SK-N-SH (cell line): Measurements from ENCODE around the gene XPA.

Experiments
- CTCF ChIP-seq: fragments of 200-600 bp; sonication (generic); IDR thresholded peaks from 2 replicates; pipeline ENCODE4 v1.6.1; 2017; ENCODE audit warnings: antibody characterized with exemption, mild to moderate bottlenecking, moderate library complexity
- EP300 ChIP-seq, 2 experiments: IDR thresholded peaks; 2 replicates each; pipeline versions ENCODE4 v1.4.0 to v1.6.1; 2012; ENCODE audit warnings: borderline replicate concordance in 1 of 2, low read depth in 1 of 2, low read length in 1 of 2
- POLR2AphosphoS5 ChIP-seq: IDR thresholded peaks from 2 replicates; pipeline ENCODE4 v1.6.1; 2012; ENCODE audit warnings: low read depth, low read length
- SIN3A ChIP-seq: IDR thresholded peaks from 2 replicates; pipeline ENCODE4 v1.6.1; 2012; ENCODE audit warnings: low read depth, mild to moderate bottlenecking, low read length, moderate library complexity, borderline replicate concordance

DNA sequence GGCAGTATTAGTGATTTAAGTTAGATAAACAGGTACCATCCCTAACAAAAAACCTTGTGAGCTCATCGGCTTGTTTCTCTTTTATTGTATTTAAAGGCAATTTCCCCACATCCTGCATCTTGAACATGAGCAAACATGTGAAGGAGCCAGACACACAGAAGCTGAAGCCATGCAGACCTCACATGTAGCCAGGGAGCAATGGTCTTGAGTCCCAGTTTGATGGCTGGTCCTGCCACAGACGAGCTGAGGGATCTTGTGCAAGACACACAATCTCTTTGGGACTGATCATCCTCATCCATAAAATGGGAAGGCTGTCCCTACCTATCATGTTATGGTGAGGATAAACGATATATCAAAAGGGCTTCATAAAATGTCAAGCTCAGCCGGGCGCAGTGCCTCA lies 29.6 kb upstream of the XPA start:
- TF ChIP-seq POLR2AphosphoS5 = no peak
- TF ChIP-seq CTCF = no peak
- TF ChIP-seq EP300 (IDR thresholded peaks at IDR 0.05; ENCODE audit: borderline replicate concordance in 1 of 2, low read depth in 1 of 2, low read length in 1 of 2) = no peak
- TF ChIP-seq SIN3A = no peak
